Fibroblast of villous mesenchyme (primary cell): ENCODE measurements around the gene BPIFB4. TPM values are rescaled to one million over a fixed set of nuclear protein-coding genes. Genes with fewer than 3 reads are reported as not detected.
"Not testable (repeated sequence)": the region's sequence is repeated elsewhere in the genome, so short reads cannot be mapped to it uniquely, and the experiment has no call there.

ENCODE experiments used
- DNase-seq: peaks from one replicate; pipeline ENCODE4 v3.0.0-alpha.2; 2010; ENCODE audit warnings: low read depth
- H3K4me3 ChIP-seq: 2 replicates; pipeline ENCODE4 v1.5.1; 2011; ENCODE audit warnings: low read depth, mild to moderate bottlenecking, low read length
- total RNA-seq: library from RNA; depleted of rRNA; stranded (reverse); fragments of >200 nt; gene quantifications from 2 replicates; pipeline ENCODE4 v1.2.3, GENCODE V29; 2012
- TF ChIP-seq, protein P1 (sequence below): IDR thresholded peaks from 2 replicates; pipeline ENCODE4 v1.5.1; 2012; ENCODE audit warnings: low read depth, mild to moderate bottlenecking, low read length; ENCODE audit not compliant: insufficient read depth

BPIFB4 gene
- total RNA-seq, 1 donor: not detected

- TF ChIP-seq, protein P1, sequence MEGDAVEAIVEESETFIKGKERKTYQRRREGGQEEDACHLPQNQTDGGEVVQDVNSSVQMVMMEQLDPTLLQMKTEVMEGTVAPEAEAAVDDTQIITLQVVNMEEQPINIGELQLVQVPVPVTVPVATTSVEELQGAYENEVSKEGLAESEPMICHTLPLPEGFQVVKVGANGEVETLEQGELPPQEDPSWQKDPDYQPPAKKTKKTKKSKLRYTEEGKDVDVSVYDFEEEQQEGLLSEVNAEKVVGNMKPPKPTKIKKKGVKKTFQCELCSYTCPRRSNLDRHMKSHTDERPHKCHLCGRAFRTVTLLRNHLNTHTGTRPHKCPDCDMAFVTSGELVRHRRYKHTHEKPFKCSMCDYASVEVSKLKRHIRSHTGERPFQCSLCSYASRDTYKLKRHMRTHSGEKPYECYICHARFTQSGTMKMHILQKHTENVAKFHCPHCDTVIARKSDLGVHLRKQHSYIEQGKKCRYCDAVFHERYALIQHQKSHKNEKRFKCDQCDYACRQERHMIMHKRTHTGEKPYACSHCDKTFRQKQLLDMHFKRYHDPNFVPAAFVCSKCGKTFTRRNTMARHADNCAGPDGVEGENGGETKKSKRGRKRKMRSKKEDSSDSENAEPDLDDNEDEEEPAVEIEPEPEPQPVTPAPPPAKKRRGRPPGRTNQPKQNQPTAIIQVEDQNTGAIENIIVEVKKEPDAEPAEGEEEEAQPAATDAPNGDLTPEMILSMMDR: no peak
- DNase-seq: no peak
Observed at GRCh38 chr20:33103556-33103955, 24.1 kb downstream of the BPIFB4 start.

GRCh38 chr20:33104336-33104735, 24.9 kb downstream of the BPIFB4 start:
- TF ChIP-seq, protein P1: no peak
- no peak for DNase-seq
- H3K4me3 ChIP-seq: no peak overlapping the region

More at GRCh38 chr20:33103556-33103955, 24.1 kb downstream of the BPIFB4 start:
- no peak overlapping the region for H3K4me3 ChIP-seq

- no peak for DNase-seq
- TF ChIP-seq, protein P1: no peak
- no peak overlapping the region for H3K4me3 ChIP-seq
Observed at GRCh38 chr20:33105316-33105924, 26.0 kb downstream of the BPIFB4 start.

GRCh38 chr20:33106058-33106620, 26.7 kb downstream of the BPIFB4 start:
- not testable (repeated sequence) for H3K4me3 ChIP-seq, DNase-seq

DNA sequence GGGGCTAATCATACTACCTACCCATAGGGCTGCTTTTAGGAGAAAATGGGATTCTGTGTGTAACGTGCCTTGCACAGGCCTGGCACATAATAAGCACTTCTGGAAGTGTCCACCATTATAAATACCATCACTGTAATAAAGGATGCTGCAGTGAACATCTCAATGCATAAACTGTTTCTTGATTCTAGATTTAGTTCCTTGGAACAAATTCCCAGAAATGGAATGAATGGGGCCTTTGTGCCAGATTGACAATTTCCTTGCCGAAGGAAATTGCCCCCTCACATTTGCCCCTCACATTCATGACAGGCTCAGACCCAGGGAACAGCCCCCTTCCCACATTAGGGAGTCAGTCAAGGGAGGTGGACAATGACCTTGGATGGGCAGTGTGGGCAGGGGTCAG, 29.2 kb downstream of the BPIFB4 start:
- TF ChIP-seq, protein P1: no peak
- DNase-seq: no peak
- no peak overlapping the region for H3K4me3 ChIP-seq

DNA sequence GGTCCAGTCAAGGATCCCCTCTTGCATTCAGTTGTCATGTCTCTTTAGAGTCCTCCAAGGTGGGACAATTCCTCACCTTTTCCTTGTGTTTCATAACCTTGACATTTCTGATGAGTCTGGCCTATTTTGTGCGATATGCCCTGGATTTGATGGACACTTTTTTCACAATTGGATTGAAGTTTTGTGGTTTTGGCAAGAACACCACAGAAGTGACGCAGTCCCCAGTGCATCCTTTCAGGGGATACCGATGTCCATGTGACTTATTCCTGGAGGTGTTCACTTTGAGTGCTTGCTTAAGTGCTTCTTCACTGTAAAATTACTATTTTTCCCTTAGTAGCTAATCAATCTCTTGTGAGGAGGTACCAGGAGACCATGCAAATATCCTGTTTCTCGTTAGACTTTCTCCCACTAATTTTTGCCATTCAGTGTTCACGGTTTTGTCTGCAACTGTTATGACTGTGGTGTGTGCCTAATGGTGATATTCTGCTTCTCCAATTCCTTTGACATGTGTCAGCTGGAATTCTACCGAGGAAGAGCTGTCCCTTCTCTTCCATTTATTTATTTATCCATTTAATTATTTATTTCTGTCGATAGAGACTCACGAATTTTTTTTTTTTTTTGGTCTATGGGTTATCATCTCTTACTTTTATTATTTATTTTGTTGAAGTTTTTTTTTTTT, 30.8 kb downstream of the BPIFB4 start:
- DNase-seq: no peak
- TF ChIP-seq, protein P1: no peak
- H3K4me3 ChIP-seq: no peak overlapping the region

DNA sequence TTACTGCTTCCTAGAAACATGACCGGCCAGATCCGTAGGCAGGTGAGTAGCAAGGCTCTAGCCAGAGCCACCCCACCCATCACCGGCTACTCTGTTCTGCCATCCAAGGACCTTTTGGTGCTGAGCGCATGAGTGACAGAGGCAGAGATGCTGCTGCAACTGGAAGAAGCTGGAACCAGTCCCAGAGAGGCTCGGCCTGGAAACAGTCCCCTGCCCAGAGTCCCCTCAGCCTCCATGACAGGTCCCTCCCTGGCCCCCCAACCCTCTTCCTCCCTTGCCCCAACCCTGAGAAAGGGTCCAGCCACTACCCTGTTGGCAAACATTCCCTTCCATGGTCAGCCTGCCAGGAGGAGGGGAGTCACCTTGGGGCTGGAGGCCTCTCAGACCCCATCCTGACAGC, 31.9 kb downstream of the BPIFB4 start:
- TF ChIP-seq, protein P1: no peak
- DNase-seq: no peak
- no peak overlapping the region for H3K4me3 ChIP-seq
